Stimulated activated CD8-positive, alpha-beta memory T cell treated with anti-CD3 and anti-CD28 coated beads, Interleukin-15, amount 100 ng/mL, for 4 hours (primary cell): Measurements from ENCODE around the gene SYPL2.

Experiments used
- DNase-seq, 2 donors: peaks; one replicate each; pipeline ENCODE4 v3.0.0-alpha.2; 2020; ENCODE audit warnings: low read depth in 2 of 2

The SYPL2 gene

GRCh38 chr1:109514846-109515245, 48.5 kb downstream of the SYPL2 start:
- DNase-seq = no peak

- no peak for DNase-seq
Observed at GRCh38 chr1:109516872-109517271, 50.5 kb downstream of the SYPL2 start.

- DNase-seq = no peak
Observed at GRCh38 chr1:109517337-109517736, 51.0 kb downstream of the SYPL2 start.

- DNase-seq = no peak
Observed at GRCh38 chr1:109521002-109521951, 54.9 kb downstream of the SYPL2 start.

GRCh38 chr1:109522026-109522425, 55.7 kb downstream of the SYPL2 start:
- no peak for DNase-seq

- no peak for DNase-seq
Observed at GRCh38 chr1:109523706-109524105, 57.4 kb downstream of the SYPL2 start.

GRCh38 chr1:109527098-109527811, 60.9 kb downstream of the SYPL2 start:
- no peak for DNase-seq

GRCh38 chr1:109527846-109528695, 61.7 kb downstream of the SYPL2 start:
- no peak for DNase-seq

- no peak for DNase-seq
Observed at GRCh38 chr1:109528712-109529111, 62.4 kb downstream of the SYPL2 start.

GRCh38 chr1:109529881-109530456, 63.6 kb downstream of the SYPL2 start:
- no peak for DNase-seq

GRCh38 chr1:109530457-109531087, 64.2 kb downstream of the SYPL2 start:
- no peak for DNase-seq

- no peak for DNase-seq
Observed at GRCh38 chr1:109531380-109531779, 65.0 kb downstream of the SYPL2 start.
